GM19395 (cell line): ENCODE results near the gene DRG1.
"Not testable (repeated sequence)": the region's sequence is repeated elsewhere in the genome, so short reads cannot be mapped to it uniquely, and the experiment has no call there.

Experiments used
- ATAC-seq: cut with Tn5 transposase; IDR thresholded peaks from one replicate; pipeline ENCODE4 v1.9.1; 2021; ENCODE audit warnings: mild to moderate bottlenecking, moderate library complexity; ENCODE audit not compliant: unreplicated experiment

Gene DRG1

GRCh38 chr22:31399211-31400022 is at the start of gene DRG1:
TSS of gene DRG1 (plus strand) at chr22:31399604. CDS start at chr22:31399684, 80 bp downstream.
- ATAC-seq: peak; percentile 94

GRCh38 chr22:31349960-31350359 is 49.4 kb upstream of the DRG1 start:
- no peak for ATAC-seq

DNA sequence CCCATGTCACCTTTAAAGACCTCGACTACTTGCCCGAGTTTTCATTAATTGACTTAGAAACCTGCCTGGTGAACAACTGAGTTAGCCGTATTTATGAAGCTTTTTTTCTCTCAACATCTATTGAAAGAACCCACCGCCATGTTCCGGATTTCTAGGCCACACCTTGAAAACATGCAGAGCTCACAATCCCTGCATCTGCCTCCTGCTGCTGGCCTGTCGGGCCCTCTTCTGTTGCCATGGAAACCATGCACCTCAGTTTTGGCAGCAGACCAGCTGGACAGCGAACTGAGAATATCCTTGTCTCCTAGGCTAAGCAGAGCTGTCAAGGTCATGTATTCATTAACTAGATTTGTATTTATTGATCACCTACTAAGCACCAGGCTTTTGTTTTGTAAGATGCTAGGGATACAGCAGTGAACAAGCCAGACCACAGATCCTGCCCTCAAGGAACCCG is 49.0 kb upstream of the DRG1 start:
- no peak for ATAC-seq

- ATAC-seq: no peak
These were observed 44.9 kb upstream of the DRG1 start for GRCh38 chr22:31354515-31354914.

DNA sequence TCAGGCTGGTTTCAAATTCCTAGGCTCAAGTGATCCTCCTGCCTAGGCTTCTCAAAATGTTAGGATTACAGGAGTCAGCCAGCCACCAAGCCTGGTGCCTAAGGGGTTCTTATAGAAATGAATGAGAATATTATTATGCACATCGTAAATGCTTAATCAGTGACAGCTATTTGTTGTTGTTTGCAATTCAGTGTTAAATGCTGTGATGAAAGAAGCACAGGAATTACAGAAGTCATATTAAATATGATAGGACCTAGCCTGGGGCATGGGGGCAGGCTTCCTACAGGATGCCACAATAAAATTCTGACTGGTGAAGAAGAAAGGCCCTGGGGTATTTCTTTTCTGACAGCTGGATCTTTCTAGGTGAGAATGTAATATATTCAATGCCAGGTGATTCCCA is 39.4 kb upstream of the DRG1 start:
- no peak for ATAC-seq

DNA sequence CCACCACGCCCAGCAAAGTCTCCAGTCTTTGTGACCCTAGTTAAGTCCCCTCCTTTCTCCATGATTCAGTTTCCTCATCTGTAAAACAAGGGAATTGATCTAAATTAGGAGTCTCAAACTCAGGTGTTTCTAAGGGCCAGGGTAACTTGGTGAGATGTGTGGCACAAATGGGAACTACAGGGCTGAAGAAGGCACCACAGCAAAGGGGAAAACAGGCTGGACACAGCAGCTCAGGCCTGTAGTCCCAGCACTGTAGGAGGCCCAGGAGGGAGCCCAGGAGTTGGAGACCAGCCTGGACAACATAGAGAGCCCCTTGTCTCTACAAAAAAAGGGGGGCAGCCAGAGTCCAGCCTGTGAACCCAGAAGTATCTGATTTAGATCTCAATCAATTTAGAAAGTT is 37.7 kb upstream of the DRG1 start:
- no peak for ATAC-seq

DNA sequence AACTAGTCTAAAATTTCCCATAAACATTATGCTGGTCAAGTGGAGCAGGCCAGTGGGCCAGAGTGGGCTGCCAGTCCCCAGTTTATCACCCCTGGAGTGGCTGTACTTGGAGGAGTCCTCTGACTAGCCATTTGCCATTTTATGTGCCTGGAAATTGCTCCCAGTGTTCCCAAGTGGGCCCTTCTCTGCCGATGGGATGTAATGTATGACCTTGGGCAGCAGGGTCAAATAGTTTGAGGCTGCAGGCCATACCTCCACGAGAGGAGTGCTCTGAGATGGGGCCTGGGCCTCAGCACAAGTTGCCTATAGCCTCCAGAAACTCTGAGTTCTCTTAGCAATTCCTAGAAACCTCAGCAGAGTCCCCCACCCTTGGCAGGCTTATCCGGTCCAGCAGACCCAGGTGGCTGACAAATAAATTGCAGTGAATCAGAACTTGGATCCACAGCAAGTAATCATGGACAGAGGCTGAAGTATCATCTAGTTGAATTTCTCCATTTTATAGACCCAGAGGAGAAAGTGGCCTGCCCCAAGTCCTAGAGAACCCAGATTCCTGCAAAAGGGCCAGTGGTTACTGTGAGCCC is 35.4 kb upstream of the DRG1 start:
- no peak for ATAC-seq

- no peak for ATAC-seq
These were observed 32.0 kb upstream of the DRG1 start for GRCh38 chr22:31367426-31367825.

- ATAC-seq: no peak
These were observed 21.8 kb upstream of the DRG1 start for GRCh38 chr22:31377612-31378011.

GRCh38 chr22:31378123-31378522 is 21.3 kb upstream of the DRG1 start:
- no peak for ATAC-seq

DNA sequence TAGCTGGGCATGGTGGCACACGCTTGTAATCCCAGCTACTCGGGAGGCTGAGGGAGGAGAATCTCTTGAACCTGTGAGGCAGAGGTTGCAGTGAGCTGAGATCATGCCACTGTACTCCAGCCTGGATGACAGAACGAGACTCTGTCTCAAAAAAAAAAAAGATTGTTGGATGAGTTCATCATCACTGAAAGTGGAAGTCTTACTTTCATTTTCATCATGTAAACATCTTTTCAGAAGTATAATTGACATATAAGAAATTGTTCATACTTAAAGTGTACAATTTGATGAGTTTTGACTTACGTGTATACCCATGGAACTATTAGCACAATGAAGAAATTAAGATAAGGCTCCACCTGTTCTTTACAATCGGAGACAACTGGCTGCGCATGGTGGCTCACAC is 20.8 kb upstream of the DRG1 start:
- ATAC-seq: not testable (repeated sequence)

GRCh38 chr22:31393893-31394292 is 5.5 kb upstream of the DRG1 start:
- ATAC-seq: no peak

DNA sequence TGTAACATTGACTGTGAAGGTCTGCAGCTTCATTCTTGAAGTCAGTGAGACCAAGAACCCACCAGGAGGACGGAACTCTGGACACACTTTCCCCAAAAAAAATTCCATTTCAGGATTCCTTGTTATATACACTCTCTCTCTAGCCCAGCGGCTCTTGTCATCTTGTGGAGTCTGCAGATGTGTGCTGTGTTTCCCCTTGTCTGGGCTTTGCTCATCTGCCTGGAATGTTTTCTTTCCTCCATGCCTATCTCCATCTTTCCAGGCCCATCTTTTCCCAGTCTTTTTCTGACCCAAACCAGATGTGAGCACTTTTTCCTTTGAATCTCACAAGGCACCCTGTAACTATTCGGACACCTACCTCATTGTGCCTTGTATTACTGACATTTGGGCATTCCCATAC is 5.1 kb upstream of the DRG1 start:
- no peak for ATAC-seq

GRCh38 chr22:31398231-31398630 is 1.2 kb upstream of the DRG1 start:
- ATAC-seq: no peak

DNA sequence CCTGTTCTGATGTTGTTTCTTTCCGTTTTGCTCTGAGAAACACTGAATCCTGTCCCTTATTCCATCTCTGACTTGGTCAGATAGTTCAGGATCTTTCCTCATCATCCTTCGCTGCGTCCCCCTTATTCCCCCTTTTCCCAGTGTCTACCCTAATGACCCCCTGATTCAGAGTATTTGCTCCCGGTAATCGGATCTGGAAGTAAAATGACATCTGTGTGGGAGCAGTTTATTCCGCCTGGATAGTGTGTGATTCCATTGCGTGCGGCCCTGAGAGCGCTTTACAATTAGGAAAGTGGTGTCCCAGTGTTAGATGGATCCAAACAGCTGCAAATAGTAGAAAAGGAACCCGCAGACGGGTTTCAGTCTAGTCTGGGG is 606 bp downstream of the DRG1 start:
- no peak for ATAC-seq

DNA sequence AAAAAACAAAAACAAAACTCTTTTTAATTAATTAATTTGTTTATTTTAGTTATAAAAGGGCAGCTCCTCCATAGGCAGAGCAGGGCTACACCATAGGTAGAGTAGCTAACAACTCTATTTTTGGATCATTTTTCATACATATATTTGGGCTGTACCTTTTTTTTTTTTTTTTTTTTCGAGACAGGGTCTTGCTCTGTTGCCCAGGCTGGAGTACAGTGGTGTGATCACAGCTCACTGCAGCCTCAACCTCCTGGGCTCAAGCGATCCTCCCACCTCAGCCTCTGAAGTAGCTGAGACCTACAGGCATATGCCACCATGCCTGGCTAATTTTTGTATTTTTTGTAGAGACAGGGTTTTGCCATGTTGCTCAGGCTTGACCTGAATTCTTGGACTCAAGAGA is 2.9 kb downstream of the DRG1 start:
- ATAC-seq: not testable (repeated sequence)

DNA sequence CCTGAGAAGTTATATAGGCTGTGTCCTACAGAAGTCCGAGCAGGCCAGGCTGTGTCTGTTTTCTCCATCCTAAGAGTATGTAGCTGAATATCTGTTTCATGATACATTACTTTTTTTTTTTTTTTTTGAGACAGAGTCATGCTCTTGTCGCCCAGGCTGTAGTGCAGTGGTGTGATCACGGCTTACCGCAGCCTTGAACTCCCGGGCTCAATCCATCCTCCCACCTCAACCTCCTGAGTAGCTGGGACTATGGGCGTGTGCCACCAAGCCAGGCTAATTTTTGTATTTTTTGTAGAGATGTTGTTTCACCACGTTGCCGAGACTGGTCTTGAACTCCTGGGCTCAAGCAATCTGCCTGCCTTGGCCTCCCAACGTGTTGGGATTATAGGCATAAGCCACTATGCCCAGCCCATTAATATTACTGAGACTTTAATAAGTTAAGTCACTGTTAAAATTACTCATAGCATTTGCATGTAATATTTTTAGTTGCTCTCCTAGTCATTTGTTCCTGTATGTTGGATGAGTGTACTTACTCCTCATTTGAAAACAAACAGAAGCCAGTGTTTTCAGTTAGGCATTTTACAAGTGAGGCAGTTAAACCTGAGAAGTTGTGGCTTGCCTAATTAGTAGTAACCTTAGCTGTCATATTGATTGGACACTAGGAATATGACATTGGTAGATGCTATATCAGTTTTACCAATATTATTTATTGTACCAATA is 26.1 kb downstream of the DRG1 start:
- no peak for ATAC-seq

- no peak for ATAC-seq
These were observed 32.5 kb downstream of the DRG1 start for GRCh38 chr22:31431950-31432349.

DNA sequence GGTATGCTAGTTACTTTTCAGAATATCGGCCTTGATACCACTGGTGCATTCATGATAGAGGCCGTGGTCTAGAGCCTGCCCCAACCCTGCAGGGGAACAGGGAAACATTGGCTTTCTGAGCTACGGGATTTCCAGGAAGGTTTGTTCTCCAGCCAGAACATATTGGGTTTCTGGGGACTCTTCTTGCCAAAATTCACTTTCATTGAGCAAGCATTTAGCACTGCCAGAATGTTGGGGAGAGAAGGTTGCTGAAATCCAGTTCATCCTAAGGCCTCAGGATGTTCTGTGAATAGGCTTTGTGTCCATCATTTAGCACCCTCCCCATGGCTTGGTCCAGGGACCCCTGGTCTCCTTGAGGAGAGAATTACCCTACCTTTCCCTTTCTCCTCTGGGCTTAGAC is 36.7 kb downstream of the DRG1 start:
- ATAC-seq: no peak

DNA sequence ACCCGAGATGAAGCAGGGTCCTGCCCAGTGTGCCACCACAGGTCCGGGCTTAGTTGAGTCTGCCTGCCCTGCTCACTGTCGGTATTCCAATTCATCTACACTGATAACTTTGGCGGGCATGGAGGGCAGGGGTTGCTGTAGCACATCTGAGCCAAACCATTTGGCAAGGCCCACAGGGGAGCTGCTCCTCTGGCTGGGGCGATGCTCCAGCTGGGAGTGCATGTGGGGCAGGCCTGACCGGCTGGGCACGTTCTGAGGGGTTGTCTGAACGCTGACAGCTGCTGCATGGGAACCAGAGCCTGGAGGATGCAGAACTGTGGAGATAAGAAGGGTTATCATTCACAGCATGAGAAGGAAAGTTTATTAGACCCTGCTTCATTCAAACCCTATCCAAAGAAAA is 40.4 kb downstream of the DRG1 start:
- ATAC-seq: no peak

DNA sequence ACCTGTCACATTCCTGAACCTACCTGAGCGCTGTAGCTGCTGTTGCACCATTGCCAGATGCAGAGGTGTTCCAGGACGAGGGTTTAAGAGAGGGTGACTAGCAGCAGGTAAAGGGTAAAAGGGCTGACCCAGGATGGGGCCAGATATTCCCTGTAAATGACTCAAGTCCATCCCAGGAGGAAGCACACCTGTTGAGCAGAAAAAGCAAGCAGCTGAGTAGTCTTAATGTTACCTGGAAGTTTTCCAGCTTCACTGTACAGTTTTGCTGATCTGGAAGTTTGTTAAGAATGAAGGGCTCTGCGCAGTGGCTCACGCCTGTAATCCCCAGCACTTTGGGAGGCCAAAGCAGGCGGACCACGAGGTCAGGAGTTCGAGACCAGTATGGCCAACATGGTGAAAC is 41.3 kb downstream of the DRG1 start:
- no peak for ATAC-seq

DNA sequence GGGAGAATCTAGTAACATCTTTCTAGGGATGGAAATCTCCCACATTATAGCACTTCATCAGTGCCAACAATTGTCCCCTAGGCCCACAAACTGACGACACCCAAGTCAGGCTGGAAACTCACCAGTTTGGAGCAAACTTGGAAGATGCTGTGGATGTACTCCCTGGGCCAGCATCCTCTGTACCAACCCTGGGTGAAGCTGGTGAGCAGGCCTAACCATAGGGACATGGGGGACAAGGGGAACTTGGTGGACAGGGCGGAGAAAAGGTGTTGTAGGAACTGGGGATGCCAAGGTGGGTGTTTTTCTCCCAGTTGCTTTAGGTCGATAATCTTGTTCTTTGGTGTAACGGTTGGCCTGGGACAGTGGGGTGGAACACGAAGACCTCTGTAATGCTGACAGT is 42.2 kb downstream of the DRG1 start:
- ATAC-seq: no peak
